ENCODE measurements around the gene SLC25A25.
"Not testable (repeated sequence)": the region's sequence is repeated elsewhere in the genome, so short reads cannot be mapped to it uniquely, and the experiment has no call there.

SLC25A25 gene

GRCh38 chr9:128053560-128053959 lies 14.5 kb upstream of the SLC25A25 start:
- DNase-seq = no peak

- no peak for DNase-seq
These were observed 13.9 kb upstream of the SLC25A25 start for GRCh38 chr9:128054087-128054486.

GRCh38 chr9:128055344-128056040 lies 12.5 kb upstream of the SLC25A25 start:
- DNase-seq = no peak

GRCh38 chr9:128056086-128056485 lies 11.9 kb upstream of the SLC25A25 start:
- no peak for DNase-seq

GRCh38 chr9:128056887-128057723 lies 10.9 kb upstream of the SLC25A25 start:
- no peak for DNase-seq

GRCh38 chr9:128057724-128058409 lies 10.2 kb upstream of the SLC25A25 start:
- no peak for DNase-seq

GRCh38 chr9:128059365-128059983 lies 8.6 kb upstream of the SLC25A25 start:
- no peak for DNase-seq

- DNase-seq = no peak
These were observed 6.6 kb upstream of the SLC25A25 start for GRCh38 chr9:128061275-128061960.

GRCh38 chr9:128062279-128062678 lies 5.8 kb upstream of the SLC25A25 start:
- DNase-seq = no peak

- DNase-seq = no peak
These were observed 4.9 kb upstream of the SLC25A25 start for GRCh38 chr9:128062846-128063831.

GRCh38 chr9:128065907-128066712 lies 1.9 kb upstream of the SLC25A25 start:
- no peak for DNase-seq

GRCh38 chr9:128066713-128067644 lies 1.1 kb upstream of the SLC25A25 start, which contains the start of gene NAIF1:
Gene NAIF1, minus strand, starts transcription at chr9:128067320. Its CDS starts 219 bp downstream, at chr9:128067101.
- peak; percentile 86 to 92 (median 88) for DNase-seq

GRCh38 chr9:128068386-128069205 lies 564 bp downstream of the SLC25A25 start:
- DNase-seq = peak in 1 of 4 experiments; percentile 44

GRCh38 chr9:128070874-128071273 lies 2.8 kb downstream of the SLC25A25 start:
- no peak for DNase-seq

- DNase-seq = not testable (repeated sequence)
These were observed 3.4 kb downstream of the SLC25A25 start for GRCh38 chr9:128071475-128071874.

GRCh38 chr9:128072144-128073021 lies 4.4 kb downstream of the SLC25A25 start:
- peak in 1 of 4 experiments; percentile 17 for DNase-seq

All from activated CD4-positive, CD25-positive, alpha-beta regulatory T cell (primary cell).